GM18870 (cell line): Measurements from ENCODE around the gene TIMP3.

ENCODE experiments used
- ATAC-seq: cut with Tn5 transposase; IDR thresholded peaks from one replicate; pipeline ENCODE4 v1.9.1; 2021; ENCODE audit warnings: moderate library complexity; ENCODE audit not compliant: unreplicated experiment

Gene TIMP3

GRCh38 chr22:32805361-32805881 lies 3.9 kb downstream of the TIMP3 start:
- ATAC-seq, result no peak

GRCh38 chr22:32806296-32806695 lies 4.8 kb downstream of the TIMP3 start:
- no peak for ATAC-seq

- no peak for ATAC-seq
Measured at GRCh38 chr22:32808038-32808445, 6.5 kb downstream of the TIMP3 start.

GRCh38 chr22:32809786-32810554 lies 8.5 kb downstream of the TIMP3 start:
- no peak for ATAC-seq

DNA sequence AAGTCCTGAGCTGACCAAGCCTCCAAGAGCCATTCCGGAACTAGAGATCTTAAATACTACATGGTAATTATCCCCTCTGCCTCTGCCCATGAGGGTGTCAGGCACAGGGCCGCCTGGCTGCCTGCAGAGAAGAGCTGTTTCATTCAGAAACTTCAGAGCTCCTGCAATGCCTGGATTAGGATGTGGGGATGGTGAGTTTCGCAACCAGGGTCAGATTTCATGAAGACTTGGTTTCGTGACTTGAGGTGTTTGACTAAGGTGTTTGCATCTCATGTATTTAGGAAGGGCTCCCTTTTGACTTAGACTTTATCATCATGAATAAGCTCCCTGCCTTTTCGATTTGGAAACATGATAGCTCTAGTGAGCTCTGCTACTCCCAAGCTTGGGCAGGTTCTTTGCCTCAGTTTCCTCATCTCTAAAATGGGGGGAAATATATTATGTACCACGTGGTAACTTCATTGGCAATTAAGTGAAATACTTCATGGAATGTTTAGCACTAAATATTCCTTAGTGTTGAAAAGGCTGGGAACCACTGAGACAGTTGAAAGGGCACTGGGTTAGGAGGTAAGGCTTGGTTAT lies 9.1 kb downstream of the TIMP3 start:
- no peak for ATAC-seq

DNA sequence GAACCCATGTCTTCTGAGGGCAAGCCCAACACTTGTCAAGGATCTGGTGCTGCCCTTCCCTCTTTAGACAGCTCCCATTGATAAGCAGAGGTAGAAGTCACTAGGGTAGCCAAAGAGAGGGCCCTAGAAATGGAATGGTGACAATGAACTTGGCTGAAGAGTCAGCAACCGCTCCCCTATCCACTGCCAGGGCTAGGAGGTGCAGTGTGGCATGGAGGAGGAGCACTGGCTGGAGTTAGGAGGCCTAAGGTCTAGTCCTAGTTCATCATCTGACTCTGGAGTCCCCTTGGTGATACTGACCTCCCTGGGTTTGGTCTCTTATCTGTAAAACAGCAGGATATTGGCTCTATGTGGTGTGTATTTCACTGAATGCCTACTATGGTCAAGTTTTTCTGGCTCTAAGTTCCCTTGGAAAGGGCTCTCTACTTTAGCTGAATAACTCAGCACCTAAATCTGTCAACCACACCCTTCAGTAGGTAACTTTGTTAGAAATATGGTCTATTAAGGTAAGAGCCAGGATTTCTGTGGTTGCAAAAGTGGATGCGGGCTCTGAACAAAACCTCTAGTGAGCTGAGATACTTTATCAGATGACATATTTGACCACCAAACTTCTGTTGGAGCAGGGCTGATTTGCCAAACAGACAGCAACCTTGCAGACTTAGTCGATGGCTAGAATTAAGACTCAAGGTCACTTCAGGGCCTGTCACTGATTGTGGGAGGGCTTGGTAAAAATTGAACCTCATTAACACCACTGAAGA lies 10.5 kb downstream of the TIMP3 start:
- no peak for ATAC-seq

GRCh38 chr22:32814285-32814860 lies 12.9 kb downstream of the TIMP3 start:
- ATAC-seq, result no peak

- no peak for ATAC-seq
Measured at GRCh38 chr22:32815059-32815458, 13.6 kb downstream of the TIMP3 start.

GRCh38 chr22:32815943-32816342 lies 14.4 kb downstream of the TIMP3 start:
- no peak for ATAC-seq

GRCh38 chr22:32817137-32817730 lies 15.7 kb downstream of the TIMP3 start:
- no peak for ATAC-seq

GRCh38 chr22:32818446-32819115 lies 17.1 kb downstream of the TIMP3 start:
- ATAC-seq, result no peak

DNA sequence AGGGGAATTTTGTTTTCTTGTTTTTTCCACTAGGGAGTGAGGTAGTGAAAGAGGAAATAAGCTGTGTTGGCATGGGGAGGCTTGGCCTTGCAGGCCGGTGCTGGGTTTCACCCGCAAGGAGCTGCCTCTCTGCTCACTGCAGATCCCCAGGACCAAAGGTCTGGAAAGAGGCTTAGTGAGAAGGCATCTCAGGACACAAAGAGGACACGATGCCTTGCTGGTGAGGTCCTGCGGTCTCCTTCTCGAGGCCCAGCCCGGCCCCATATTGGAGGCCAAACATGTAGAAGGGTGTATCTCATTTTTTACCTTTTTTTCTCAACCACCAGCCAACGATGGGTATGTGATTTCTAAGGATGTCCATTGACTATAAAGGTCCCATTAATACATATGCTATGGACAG lies 17.6 kb downstream of the TIMP3 start:
- ATAC-seq, result no peak

- ATAC-seq, result no peak
Measured at GRCh38 chr22:32820131-32821119, 18.9 kb downstream of the TIMP3 start.

GRCh38 chr22:32822179-32822877 lies 20.8 kb downstream of the TIMP3 start:
- ATAC-seq, result no peak

GRCh38 chr22:32823024-32823730 lies 21.7 kb downstream of the TIMP3 start:
- ATAC-seq, result no peak

- no peak for ATAC-seq
Measured at GRCh38 chr22:32824531-32825312, 23.2 kb downstream of the TIMP3 start.

- ATAC-seq, result no peak
Measured at GRCh38 chr22:32826537-32826936, 25.0 kb downstream of the TIMP3 start.
